Spleen (tissue), 11 donors: Measurements from ENCODE around the gene KIF5C. TPM values are rescaled to one million over a fixed set of nuclear protein-coding genes. Genes with fewer than 3 reads are reported as not detected.
A peak's percentile ranks its signal among the peaks of the same experiment; 100 is the strongest.

Experiments
- DNase-seq: peaks from one replicate; pipeline ENCODE4 v3.0.0-alpha.2; 2020
- H3K27ac ChIP-seq, 8 donors: fragments of 200-600 bp; sonication (generic) in 7 of 8; 1 replicate in 4 of 8; 2 replicates in 4 of 8; pipeline versions ENCODE4 v1.5.0 to v1.8.0; 2016 to 2021; ENCODE audit warnings: inconsistent platforms in 4 of 8, mild to moderate bottlenecking in 4 of 8, moderate library complexity in 1 of 8
- H3K27me3 ChIP-seq, 7 donors: fragments of 200-600 bp; sonication (generic) in 6 of 7; replicated peaks in 1 of 7; 1 replicate in 4 of 7; 2 replicates in 3 of 7; pipeline versions ENCODE4 v1.5.0 to v1.8.0; 2016 to 2021; ENCODE audit warnings: inconsistent platforms in 3 of 7, mild to moderate bottlenecking in 1 of 7
- H3K36me3 ChIP-seq, 6 donors: fragments of 200-600 bp; sonication (generic) in 5 of 6; 1 replicate in 4 of 6; 2 replicates in 2 of 6; pipeline versions ENCODE4 v1.5.0 to v1.8.0; 2016 to 2021; ENCODE audit warnings: inconsistent platforms in 2 of 6
- H3K4me1 ChIP-seq, 6 donors: fragments of 200-600 bp; sonication (generic) in 5 of 6; 1 replicate in 3 of 6; 2 replicates in 3 of 6; pipeline versions ENCODE4 v1.5.0 to v1.8.0; 2016 to 2021; ENCODE audit warnings: inconsistent platforms in 3 of 6
- H3K4me3 ChIP-seq, 8 donors: fragments of 200-600 bp; sonication (generic) in 7 of 8; 1 replicate in 4 of 8; 2 replicates in 4 of 8; pipeline versions ENCODE4 v1.5.0 to v1.8.0; 2016 to 2021; ENCODE audit warnings: inconsistent platforms in 4 of 8, mild to moderate bottlenecking in 4 of 8, moderate library complexity in 2 of 8
- H3K9me3 ChIP-seq, 8 donors: fragments of 200-600 bp; sonication (generic) in 7 of 8; 1 replicate in 4 of 8; 2 replicates in 4 of 8; pipeline versions ENCODE4 v1.5.0 to v1.8.0; 2016 to 2021; ENCODE audit warnings: inconsistent platforms in 4 of 8
- CTCF ChIP-seq, 11 experiments: fragments of 200-600 bp in 7 of 11; fragments of 450-650 bp in 4 of 11; sonication (generic) in 4 of 11; IDR thresholded peaks in 8 of 11; conservative IDR thresholded peaks in 3 of 11; 1 replicate in 7 of 11; 2 replicates in 4 of 11; pipeline versions ENCODE4 v1.4.0 to v1.8.0; 2016 to 2021; ENCODE audit warnings: antibody characterized with exemption in 11 of 11, inconsistent platforms in 4 of 11, mild to moderate bottlenecking in 1 of 11
- POLR2A ChIP-seq, 3 donors: fragments of 450-650 bp; IDR thresholded peaks; one replicate each; pipeline ENCODE4 v1.5.1; 2017; ENCODE audit warnings: antibody characterized with exemption in 3 of 3, mild to moderate bottlenecking in 1 of 3
- POLR2AphosphoS5 ChIP-seq, 3 donors: sonication (generic); formaldehyde crosslinking; IDR thresholded peaks; one replicate each; pipeline ENCODE4 v1.5.1; 2017; ENCODE audit warnings: antibody characterized with exemption in 3 of 3
- WGBS, 5 donors: extraction: QIAGEN DNeasy Blood & Tissue Kit in 3 of 5; methylation state at CpG; one replicate each; pipeline versions ENCODE4 v1.1.5 to v1.1.7; 2013 to 2018; 5-methylcytosine and 5-hydroxymethylcytosine counted together
- intact Hi-C: fragments of 100-400 bp; cut with DNase I; formaldehyde crosslinking; loops from one replicate; pipeline ENCODE4 v1.15.0; 2023; ENCODE audit warnings: low total_unique reads
- polyA plus RNA-seq, 3 donors: library from polyadenylated mRNA; stranded (reverse); fragments of 200-250 nt; gene quantifications; one replicate each; pipeline ENCODE4 v1.2.1, GENCODE V29; 2013
- total RNA-seq, 7 donors: library from RNA; depleted of rRNA in 3 of 7; stranded (reverse); fragments of >200 nt in 3 of 7; fragmentation: NEBNext Ultra II Directional in 4 of 7; extraction: Animal tissue kit (Norgen Biotek cat#: 25700) in 4 of 7; gene quantifications; one replicate each; pipeline versions ENCODE4 v1.1.0 to v1.2.1, GENCODE V29; 2016 to 2021
- donor health status: healthy with polysubstance abuse.
- donor health status: DM: no; HTN: no; CAD: no; lungs with moderate emphysema.
- donor health status: DM: no; HTN: no; CAD: no.
- donor health status: Bipolar disorder and iron deficiency.
- donor health status: healthy.
- donor health status: DM: no; HTN: no; CAD: no.
- donor health status: DM: yes; HTN: yes; CAD: no.

KIF5C gene
- total and polyA plus RNA-seq, 10 donors: 0.61 to 8.3 (median 4.3) TPM

GRCh38 chr2:148885209-148885608 lies 10.2 kb downstream of the KIF5C start:
- intact Hi-C loops: no loop called here
- peaks cover 4 to 18% (median 13%) of the 10 kb centered on the region in 6 donors for H3K4me1 ChIP-seq
- peaks cover 0 to 10% (median 0%) of the 10 kb centered on the region in 8 donors for H3K9me3 ChIP-seq
- H3K27me3 ChIP-seq: peaks cover 0 to 59% (median 23%) of the 10 kb centered on the region in 7 donors
- H3K27ac ChIP-seq: no peak overlapping the region
- 82 to 91% (median 86%) methylated on average over 10 of the region's 10 CpGs for WGBS, 5 donors
- no peaks in the 10 kb centered on the region for H3K36me3 ChIP-seq
- TF ChIP-seq CTCF (IDR thresholded peaks at IDR 0.05 in 8 of 11, conservative IDR thresholded peaks at IDR 0.05 in 3 of 11): no peak
- TF ChIP-seq POLR2AphosphoS5 (IDR thresholded peaks at IDR 0.05): no peak
- TF ChIP-seq POLR2A (IDR thresholded peaks at IDR 0.05): no peak
- DNase-seq: no peak
- no peak overlapping the region for H3K4me3 ChIP-seq

DNA sequence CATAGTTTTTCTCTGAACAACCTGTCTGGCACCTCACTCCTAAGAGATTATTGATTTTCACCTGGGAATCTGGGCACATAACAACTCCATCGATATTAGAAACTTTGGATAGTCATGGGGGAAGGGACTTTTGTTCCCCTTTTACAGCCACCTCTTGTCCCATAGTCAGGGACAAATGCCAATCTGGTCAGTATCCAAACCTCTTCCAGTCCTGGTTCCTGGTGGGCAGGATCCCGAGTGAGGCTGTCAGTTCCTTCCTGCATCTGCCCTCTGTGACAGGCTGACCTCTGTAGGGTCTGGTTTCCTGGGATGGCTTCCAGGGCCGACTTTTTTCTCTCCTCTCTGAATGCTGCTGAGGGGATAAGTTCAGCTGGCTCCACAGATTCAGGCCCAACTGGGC lies 11.0 kb downstream of the KIF5C start:
- H3K9me3 ChIP-seq: peaks cover 0 to 2% (median 0%) of the 10 kb centered on the region in 8 donors
- peaks cover 0 to 66% (median 23%) of the 10 kb centered on the region in 7 donors for H3K27me3 ChIP-seq
- TF ChIP-seq POLR2AphosphoS5 (IDR thresholded peaks at IDR 0.05) (no peak), CTCF (IDR thresholded peaks at IDR 0.05 in 8 of 11, conservative IDR thresholded peaks at IDR 0.05 in 3 of 11) (no peak), POLR2A (IDR thresholded peaks at IDR 0.05) (no peak)
- H3K4me1 ChIP-seq: peaks cover 4 to 18% (median 13%) of the 10 kb centered on the region in 6 donors
- intact Hi-C loops: no loop called here
- WGBS, 5 donors: 52 to 65% (median 59%) methylated on average over 3 of the region's 3 CpGs
- DNase-seq: no peak
- no peak overlapping the region for H3K4me3 ChIP-seq
- no peak overlapping the region for H3K27ac ChIP-seq
- H3K36me3 ChIP-seq: no peaks in the 10 kb centered on the region

GRCh38 chr2:148887350-148888002 lies 12.4 kb downstream of the KIF5C start:
- no peaks in the 10 kb centered on the region for H3K36me3 ChIP-seq
- peaks cover 4 to 18% (median 13%) of the 10 kb centered on the region in 6 donors for H3K4me1 ChIP-seq
- TF ChIP-seq CTCF (IDR thresholded peaks at IDR 0.05 in 8 of 11, conservative IDR thresholded peaks at IDR 0.05 in 3 of 11): no peak
- peaks cover 0 to 10% (median 4%) of the 10 kb centered on the region in 8 donors for H3K9me3 ChIP-seq
- DNase-seq: no peak
- H3K27ac ChIP-seq: no peak overlapping the region
- peak overlapping the region; percentile 3 to 66 (median 38) for H3K4me3 ChIP-seq
- H3K27me3 ChIP-seq: peaks cover 0 to 65% (median 23%) of the 10 kb centered on the region in 7 donors
- intact Hi-C loops: no loop called here
- WGBS, 5 donors: 13 to 17% (median 14%) methylated on average over 19 of the region's 19 CpGs

GRCh38 chr2:148888003-148888501 lies 13.0 kb downstream of the KIF5C start:
- peak; percentile 79 for DNase-seq
- intact Hi-C loops: no loop called here
- 3 to 28% (median 4%) methylated on average over 16 to 34 of the region's 34 CpGs for WGBS, 5 donors

More at GRCh38 chr2:148888003-148888501, 13.0 kb downstream of the KIF5C start:
- TF ChIP-seq POLR2A (IDR thresholded peaks at IDR 0.05): no peak
- TF ChIP-seq POLR2AphosphoS5 (IDR thresholded peaks at IDR 0.05): no peak
- Histone ChIP-seq H3K9me3 (peaks cover 0 to 15% (median 9%) of the 10 kb centered on the region in 8 donors), H3K36me3 (no peaks in the 10 kb centered on the region), H3K27me3 (peaks cover 0 to 61% (median 23%) of the 10 kb centered on the region in 7 donors), H3K27ac (no peak overlapping the region), H3K4me3 (peak overlapping the region; percentile 4 to 66 (median 38)), H3K4me1 (peaks cover 4 to 18% (median 13%) of the 10 kb centered on the region in 6 donors)
